Spinal cord (tissue), 10 donors: ENCODE measurements around the gene SLC1A7. TPM values are rescaled to one million over a fixed set of nuclear protein-coding genes. Genes with fewer than 3 reads are reported as not detected.

Source experiments
- DNase-seq, 6 donors: peaks; one replicate each; pipeline versions ENCODE4 v3.0.0 to v3.0.0-alpha.2; 2013 to 2015; ENCODE audit warnings: low spot score in 6 of 6, low read depth in 4 of 6
- H3K27ac ChIP-seq: one replicate; pipeline ENCODE4 v1.5.1; 2013; ENCODE audit warnings: low read depth, low read length, control low read depth
- H3K27me3 ChIP-seq: one replicate; pipeline ENCODE4 v1.6.1; 2013; ENCODE audit warnings: low read length; ENCODE audit not compliant: control insufficient read depth, insufficient read depth
- H3K36me3 ChIP-seq: one replicate; pipeline ENCODE4 v1.6.1; 2013; ENCODE audit warnings: low read length; ENCODE audit not compliant: control insufficient read depth, insufficient read depth
- H3K4me1 ChIP-seq: one replicate; pipeline ENCODE4 v1.6.1; 2013; ENCODE audit warnings: low read length; ENCODE audit not compliant: control insufficient read depth, insufficient read depth
- H3K4me3 ChIP-seq: one replicate; pipeline ENCODE4 v1.5.1; 2013; ENCODE audit warnings: low read depth, low read length, control low read depth
- H3K9me3 ChIP-seq: one replicate; pipeline ENCODE4 v1.6.1; 2013; ENCODE audit warnings: low read length; ENCODE audit not compliant: control insufficient read depth, insufficient read depth
- WGBS: methylation state at CpG from one replicate; pipeline ENCODE4 v1.1.5; 2013; ENCODE audit warnings: missing lambda C conversion rate; ENCODE audit not compliant: insufficient coverage; 5-methylcytosine and 5-hydroxymethylcytosine counted together
- polyA plus RNA-seq, 2 donors: library from polyadenylated mRNA; unstranded; fragments of 120-200 nt; gene quantifications; one replicate each; pipeline ENCODE4 v1.2.1, GENCODE V29; 2013; ENCODE audit not compliant: insufficient read length in 2 of 2
- total RNA-seq, 2 donors: library from RNA; depleted of rRNA in 1 of 2; stranded (reverse); fragments of 120-200 nt in 1 of 2; fragments of >200 nt in 1 of 2; gene quantifications; one replicate each; pipeline versions ENCODE4 v1.2.3 to v1.2.4, GENCODE V29; 2013 to 2014
- donor health status: healthy.

The SLC1A7 gene
- total and polyA plus RNA-seq, 4 donors = 0.06 to 0.48 (median 0.11) TPM; not detected in 1

DNA sequence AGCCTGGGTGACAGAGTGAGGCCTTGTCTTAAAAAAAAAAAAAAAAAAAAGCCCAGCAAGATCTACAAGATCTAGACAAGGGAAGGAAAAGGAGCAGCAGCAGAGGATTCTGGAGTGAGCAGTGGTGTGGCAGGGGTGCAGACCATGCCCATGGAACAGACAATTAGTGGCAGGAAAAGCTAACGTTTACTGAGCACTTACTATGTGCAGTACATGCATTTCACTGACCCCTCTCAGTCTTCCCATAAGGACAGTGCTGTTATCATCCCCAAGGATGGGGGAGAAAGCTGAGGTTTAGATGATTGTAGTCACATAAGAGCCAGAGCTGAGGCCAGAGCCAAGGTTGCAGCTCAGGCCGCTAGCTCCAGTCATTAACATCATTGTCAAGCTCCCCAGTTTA is 74.6 kb downstream of the SLC1A7 start:
- Histone ChIP-seq H3K9me3 (no peaks in the 10 kb centered on the region), H3K27ac (no peak overlapping the region), H3K27me3 (peaks cover 15% of the 10 kb centered on the region), H3K36me3 (no peaks in the 10 kb centered on the region), H3K4me1 (peaks cover 6% of the 10 kb centered on the region), H3K4me3 (no peak overlapping the region)
- WGBS = no CpG with 5 or more reads among the region's 2 CpGs
- DNase-seq = no peak

DNA sequence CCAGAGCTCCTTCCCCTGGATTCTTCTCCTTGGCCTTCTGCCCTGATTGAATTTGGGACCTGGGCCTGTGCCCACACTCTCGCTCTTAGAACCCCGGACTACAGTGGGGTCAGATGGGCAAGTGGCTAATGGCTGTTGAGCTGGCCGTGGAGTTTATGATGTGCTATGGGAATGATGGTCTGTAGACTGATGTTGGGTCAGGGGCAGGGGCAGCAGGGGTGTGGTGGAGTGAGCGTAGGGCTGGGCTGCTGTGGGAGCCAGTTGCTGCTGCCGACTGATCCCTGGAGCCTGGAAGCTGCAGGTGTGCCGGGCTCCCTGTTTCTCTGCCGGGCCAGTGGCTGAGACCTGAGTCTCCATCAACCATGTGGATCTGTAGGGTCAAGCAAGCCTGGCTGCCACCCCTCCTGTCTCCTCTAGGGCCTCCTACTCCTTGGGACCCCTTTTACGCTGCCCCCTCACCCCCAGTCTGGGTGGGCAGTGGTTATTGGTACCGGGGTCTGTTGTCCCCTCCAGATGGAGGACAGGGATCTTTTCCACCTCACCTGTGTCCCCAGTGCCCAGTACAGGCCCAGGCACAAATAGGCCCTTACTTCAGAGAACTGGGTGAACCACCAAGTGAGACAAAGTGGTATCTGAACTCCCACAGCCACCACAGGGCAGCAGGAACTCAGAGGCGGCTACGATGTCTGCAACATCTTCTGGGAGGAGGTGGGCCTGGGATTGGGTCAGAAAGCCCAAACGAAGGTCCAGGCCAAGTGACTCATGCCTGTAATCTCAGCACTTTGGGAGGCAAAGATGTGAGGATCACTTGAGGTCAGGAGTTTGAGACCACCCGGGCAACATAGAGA is 75.3 kb downstream of the SLC1A7 start:
- Histone ChIP-seq H3K4me1 (peaks cover 14% of the 10 kb centered on the region), H3K36me3 (no peaks in the 10 kb centered on the region), H3K4me3 (no peak overlapping the region), H3K27me3 (peaks cover 22% of the 10 kb centered on the region), H3K27ac (no peak overlapping the region), H3K9me3 (no peaks in the 10 kb centered on the region)
- no peak for DNase-seq
- WGBS = 82% methylated on average over 11 of the region's 13 CpGs

DNA sequence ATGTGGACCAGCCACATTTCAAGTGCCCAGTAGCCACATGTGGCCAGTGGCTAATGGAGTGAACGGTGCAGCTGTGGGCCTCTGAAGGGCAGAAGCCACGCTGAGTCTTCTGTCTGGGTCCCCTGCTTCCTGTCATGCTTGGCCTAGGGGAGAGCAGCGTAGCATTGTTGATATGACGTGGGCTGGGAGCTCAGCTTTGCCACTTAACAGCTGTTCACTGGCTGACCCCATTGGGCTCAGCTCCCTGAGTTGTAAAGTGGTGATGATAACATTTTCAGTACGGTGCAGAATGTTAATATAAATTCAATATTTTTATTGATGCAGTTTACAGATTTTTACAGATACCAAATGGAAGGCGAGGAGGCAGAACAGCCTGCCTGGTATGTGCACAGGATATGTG is 76.0 kb downstream of the SLC1A7 start:
- Histone ChIP-seq H3K27me3 (peaks cover 26% of the 10 kb centered on the region), H3K4me3 (no peak overlapping the region), H3K9me3 (no peaks in the 10 kb centered on the region), H3K27ac (no peak overlapping the region), H3K36me3 (no peaks in the 10 kb centered on the region), H3K4me1 (peaks cover 18% of the 10 kb centered on the region)
- 71% methylated on average over 4 of the region's 6 CpGs for WGBS
- DNase-seq = no peak

DNA sequence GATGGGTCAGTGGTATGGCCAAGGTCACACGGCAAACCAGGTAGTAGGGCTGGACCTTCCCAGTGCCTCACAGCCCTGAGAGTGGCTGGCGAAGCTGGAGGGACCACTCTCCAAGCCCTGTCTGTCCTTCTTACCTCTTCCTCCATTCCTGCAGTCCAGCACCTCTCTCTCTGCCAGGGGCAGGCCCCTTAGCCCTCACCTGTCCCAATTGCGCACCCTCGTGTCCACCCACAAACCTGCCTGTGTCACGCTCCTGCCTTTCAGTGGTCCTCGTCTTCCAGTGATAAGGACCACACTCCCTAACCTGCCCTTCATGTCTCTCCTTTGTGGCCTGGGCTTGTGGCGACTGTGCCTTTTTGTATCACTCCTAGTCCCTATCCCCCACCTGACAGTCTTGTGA is 77.0 kb downstream of the SLC1A7 start:
- Histone ChIP-seq H3K4me3 (no peak overlapping the region), H3K27ac (no peak overlapping the region), H3K9me3 (no peaks in the 10 kb centered on the region), H3K36me3 (no peaks in the 10 kb centered on the region), H3K27me3 (peaks cover 34% of the 10 kb centered on the region), H3K4me1 (peaks cover 23% of the 10 kb centered on the region)
- DNase-seq = no peak
- 92% methylated on average over 6 of the region's 7 CpGs for WGBS

DNA sequence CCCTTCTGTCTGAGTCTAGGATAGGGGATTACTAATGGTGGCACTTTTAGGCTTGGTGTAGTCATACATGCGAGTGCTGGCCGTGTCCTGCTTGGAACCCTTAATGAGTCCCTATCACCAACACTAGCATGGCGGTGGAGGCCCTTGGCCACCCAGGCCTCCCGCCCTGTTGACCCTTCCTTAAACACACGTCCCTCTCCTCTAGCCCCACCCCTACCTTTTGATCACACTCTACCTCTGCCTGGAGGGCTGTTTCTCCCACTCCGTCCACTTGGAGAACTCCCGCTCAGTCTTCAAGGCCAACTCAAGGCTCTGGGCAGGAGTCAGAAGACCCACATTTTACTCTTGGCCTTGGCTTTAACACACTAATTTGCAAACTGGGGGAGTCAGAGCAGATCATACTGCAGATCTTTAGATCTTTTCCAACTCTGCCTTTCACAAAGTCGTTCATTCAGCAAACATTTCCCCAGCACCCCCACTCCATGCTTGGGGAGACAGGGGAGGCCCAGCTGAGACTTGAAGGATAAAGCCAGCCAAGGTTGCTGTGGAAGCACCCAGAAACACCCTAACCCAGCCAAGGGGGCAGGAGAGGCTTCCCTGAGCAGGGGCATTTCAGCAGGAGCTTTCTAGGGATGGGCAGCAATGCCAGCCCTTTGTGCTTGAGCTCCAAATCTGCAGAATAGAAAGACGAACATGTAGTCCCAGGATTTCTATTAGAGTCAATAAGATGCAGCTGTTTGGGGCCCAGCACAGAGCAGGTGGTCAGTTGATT is 78.5 kb downstream of the SLC1A7 start:
- Histone ChIP-seq H3K27me3 (peaks cover 36% of the 10 kb centered on the region), H3K4me1 (peaks cover 23% of the 10 kb centered on the region)
- WGBS = 85% methylated on average over 6 of the region's 9 CpGs

DNA sequence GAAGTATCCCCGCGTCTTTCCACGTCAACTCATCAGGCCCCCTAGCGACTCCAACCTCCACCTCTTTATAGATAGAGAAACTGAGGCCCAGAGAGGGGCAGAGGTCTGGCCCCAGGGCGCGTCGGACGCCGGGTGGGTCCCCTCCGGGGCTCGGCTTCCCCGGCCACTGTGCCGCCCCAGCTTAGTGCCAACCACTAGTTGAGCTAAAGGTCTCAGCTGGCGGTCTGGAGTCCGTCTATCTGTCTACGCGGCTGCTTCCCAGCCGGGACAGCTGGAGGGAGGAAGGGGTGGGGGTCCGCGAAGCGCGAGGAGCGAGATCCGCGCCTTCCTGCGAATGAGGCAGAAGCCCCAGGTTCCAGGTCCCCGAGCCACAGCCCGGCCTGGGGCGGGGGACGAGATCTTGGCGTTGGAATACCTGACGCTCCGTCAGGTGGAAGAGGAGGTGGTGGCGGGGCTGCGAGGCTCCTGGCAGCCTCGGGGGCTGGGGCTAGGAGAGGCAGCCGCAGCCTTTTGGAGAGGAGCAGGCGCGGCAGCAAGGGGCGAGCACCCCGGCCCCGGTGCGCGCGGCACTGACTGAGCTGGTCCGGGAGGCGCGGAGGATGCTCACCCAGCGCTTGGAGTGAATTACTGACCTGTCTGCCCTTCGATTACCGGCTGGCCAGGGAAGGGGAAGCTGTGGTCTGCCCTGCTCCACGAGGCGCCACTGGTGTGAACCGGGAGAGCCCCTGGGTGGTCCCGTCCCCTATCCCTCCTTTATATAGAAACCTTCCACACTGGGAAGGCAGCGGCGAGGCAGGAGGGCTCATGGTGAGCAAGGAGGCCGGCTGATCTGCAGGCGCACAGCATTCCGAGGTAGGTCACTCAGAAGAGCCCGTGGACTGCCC is 79.5 kb downstream of the SLC1A7 start:
- Histone ChIP-seq H3K27me3 (peaks cover 36% of the 10 kb centered on the region), H3K4me3 (peak overlapping the region; percentile 43), H3K27ac (no peak overlapping the region), H3K4me1 (peaks cover 23% of the 10 kb centered on the region), H3K9me3 (no peaks in the 10 kb centered on the region), H3K36me3 (no peaks in the 10 kb centered on the region)
- DNase-seq = peak in 1 of 6 donors; percentile 23
- 6% methylated on average over 60 of the region's 61 CpGs for WGBS

More for the DNA sequence above, 78.5 kb downstream of the SLC1A7 start:
- no peak overlapping the region for H3K4me3 ChIP-seq
- no peak for DNase-seq
- no peaks in the 10 kb centered on the region for H3K36me3 ChIP-seq
- no peaks in the 10 kb centered on the region for H3K9me3 ChIP-seq
- no peak overlapping the region for H3K27ac ChIP-seq

DNA sequence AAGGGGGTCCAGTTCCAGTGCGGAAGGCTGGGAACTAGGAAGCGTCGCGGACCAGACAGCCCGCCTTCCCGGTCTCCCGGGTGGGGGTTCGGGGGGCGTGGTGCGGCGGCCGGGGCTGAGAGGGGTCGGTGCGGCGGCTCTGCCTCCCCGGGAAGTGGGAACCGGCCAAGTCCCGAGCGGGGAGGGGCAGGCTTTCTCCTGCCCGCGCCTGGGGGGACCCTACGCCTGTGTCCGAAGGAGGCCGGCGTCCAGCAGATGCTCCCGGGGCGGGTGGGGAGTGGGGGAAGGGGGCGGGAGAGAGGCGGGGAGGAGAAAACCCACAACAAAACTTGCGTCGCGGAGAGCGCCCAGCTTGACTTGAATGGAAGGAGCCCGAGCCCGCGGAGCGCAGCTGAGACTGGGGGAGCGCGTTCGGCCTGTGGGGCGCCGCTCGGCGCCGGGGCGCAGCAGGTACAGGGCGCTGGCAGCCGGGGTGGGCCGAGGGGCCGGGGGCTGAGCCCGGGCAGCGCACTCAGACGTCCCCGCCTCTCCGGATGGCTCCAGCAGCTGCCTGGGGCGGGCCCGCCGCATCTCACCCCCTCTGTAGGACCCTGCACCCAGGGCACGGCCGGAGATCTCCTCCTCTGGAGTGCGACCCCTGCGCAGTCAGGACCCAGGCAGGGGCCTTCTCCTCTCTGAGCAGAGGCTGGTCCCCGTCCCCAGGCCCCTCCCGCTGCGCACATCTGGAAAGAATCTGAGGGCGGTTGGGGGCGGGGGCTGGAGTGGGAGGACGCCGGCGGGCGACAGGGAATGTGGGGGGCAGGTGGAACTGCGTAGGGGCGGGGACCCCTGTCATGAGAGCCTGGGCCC is 80.4 kb downstream of the SLC1A7 start, which contains the start of gene PODN:
Gene PODN, plus strand, starts transcription at position 355 of the 849 bp plus-strand sequence. CDS start 7,643 bp downstream, outside the sequence.
- H3K27ac ChIP-seq = peak within 1 kb of the TSS; percentile 22
- H3K27me3 ChIP-seq = peaks cover 36% of the 10 kb centered on the region
- H3K4me1 ChIP-seq = peaks cover 23% of the 10 kb centered on the region
- H3K4me3 ChIP-seq = peak within 1 kb of the TSS; percentile 43
- H3K9me3 ChIP-seq = no peaks in the 10 kb centered on the region
- DNase-seq = peak in 2 of 6 donors; percentile 20 to 46
- WGBS = 0% methylated on average over 58 of the region's 73 CpGs
- no peaks in the 10 kb centered on the region for H3K36me3 ChIP-seq

DNA sequence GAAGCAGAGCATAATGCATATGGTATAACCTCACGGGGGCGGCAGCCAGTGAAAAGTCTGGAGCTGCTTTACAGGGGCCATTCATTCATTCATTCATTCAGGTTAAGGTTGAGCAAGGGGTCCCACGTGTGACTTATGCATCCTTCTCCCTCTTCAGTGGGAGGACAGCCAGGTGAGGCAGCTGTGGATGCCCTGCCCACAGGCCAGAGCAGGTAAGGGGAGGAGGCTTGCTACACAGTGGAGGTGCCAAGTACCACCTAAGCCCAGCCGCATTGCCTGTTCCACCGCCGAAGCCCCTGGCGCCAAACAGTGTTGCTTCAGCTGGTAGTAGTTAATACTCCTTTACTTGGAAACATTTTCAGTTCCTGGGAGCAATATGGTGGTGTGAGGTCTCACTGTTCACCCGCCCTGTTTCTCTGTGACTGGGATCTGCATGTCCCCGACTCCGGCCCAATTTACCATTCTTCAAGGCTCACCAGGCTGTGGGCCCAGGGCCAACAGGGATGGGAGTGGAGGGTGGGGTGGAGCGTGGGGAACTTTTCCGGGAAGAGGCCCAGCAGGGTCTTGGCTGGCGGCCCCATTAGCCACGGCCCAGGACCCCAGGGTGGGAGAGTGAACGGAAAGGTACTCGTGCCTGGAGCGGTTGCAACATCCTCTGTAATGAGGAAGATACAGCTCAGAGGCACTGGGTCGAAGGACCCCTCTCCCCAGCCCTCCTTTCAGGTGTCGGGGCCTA is 81.1 kb downstream of the SLC1A7 start:
- Histone ChIP-seq H3K27me3 (peaks cover 36% of the 10 kb centered on the region), H3K36me3 (no peaks in the 10 kb centered on the region), H3K4me1 (peaks cover 23% of the 10 kb centered on the region), H3K27ac (peak overlapping the region; percentile 22), H3K4me3 (peak overlapping the region; percentile 43), H3K9me3 (no peaks in the 10 kb centered on the region)
- WGBS = 19% methylated on average over 12 of the region's 19 CpGs
- DNase-seq = peak in 1 of 6 donors; percentile 60
